NCI-H748 treated with DMSO at 0.1 percent for 48 hours (cell line): Measurements from ENCODE around the gene JAKMIP1.

ENCODE experiments used
- DNase-seq: peaks from one replicate; lab custom pipeline; 2025; lab: John Stamatoyannopoulos, UW

The JAKMIP1 gene

DNA sequence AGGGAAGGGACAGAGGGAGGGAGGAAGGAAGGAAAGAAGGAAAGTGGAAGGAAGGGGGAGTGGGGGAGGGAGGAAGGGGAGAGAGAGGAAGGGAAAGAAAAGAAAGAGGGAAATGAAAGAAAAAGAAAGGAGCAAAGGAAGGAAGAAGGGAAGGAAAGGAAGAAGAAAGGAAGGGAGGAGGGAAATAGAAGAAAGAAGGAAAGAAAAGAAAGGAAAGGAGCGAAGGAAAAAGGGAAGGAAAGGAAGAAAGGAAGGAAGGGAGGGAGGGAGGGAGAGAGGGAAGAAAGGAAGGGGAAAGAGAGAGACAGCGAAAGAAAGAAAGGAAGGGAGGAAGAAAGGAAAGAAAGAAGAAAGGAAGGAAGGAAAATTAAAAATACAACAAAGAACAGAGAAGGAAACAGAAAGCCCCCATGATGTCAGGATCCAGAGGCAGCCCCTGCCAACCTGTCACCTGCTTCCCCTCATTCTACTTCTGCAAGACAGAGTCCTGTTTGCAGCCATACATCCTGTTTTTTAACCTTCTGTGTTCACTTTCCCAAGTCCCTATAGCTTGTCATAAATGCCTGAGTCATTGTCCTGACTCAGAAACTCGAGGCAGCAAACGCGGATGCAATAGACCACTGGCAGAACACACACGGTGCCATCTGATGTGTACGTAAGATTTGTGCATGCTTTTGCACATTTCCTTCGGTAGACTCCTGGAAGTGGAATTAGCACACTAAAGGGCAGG is 105.2 kb downstream of the JAKMIP1 start:
- no peak for DNase-seq

DNA sequence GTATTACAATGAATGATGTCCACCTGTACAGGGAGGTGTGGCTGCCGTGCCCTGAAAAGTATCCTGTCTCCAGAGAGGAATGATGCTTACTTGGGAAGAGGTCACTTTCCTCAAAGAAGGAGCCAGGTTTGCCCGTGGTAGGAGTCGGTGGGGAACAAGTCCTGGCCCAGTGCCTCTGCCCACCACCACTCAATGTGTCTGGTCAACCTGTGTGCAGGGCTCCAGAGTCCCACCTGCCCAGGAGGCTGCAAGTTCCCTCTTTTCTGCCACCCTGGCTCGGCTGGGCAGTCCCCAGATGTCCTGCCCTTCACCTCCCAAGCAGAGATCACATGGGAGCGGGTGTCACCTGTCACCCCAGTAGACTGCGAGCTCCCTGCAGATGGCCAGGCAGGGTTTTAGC is 106.7 kb downstream of the JAKMIP1 start:
- DNase-seq, result no peak

- DNase-seq, result no peak
These were observed 107.4 kb downstream of the JAKMIP1 start for GRCh38 chr4:6092971-6093370.

- no peak for DNase-seq
These were observed 108.2 kb downstream of the JAKMIP1 start for GRCh38 chr4:6092131-6092530.

DNA sequence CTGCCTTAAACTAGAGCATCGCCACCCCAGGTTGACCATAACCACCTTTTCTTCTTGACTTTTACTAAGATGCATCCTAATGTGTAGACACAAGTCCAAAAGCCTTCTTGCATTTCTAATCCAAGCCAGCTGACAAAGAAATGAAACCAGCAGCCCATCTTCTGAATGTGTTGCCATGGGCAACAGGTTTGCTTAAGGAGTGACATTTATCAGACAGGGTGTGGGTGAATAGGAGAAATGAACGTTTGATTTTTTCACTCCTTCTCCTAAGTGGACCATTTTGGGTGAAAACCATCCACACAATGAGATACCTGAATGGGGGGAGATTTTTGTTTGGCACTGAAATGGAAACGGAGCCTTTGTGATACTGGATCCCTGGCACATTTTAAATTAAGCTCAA is 109.4 kb downstream of the JAKMIP1 start:
- no peak for DNase-seq

GRCh38 chr4:6088950-6089349 is 111.4 kb downstream of the JAKMIP1 start:
- DNase-seq, result no peak

DNA sequence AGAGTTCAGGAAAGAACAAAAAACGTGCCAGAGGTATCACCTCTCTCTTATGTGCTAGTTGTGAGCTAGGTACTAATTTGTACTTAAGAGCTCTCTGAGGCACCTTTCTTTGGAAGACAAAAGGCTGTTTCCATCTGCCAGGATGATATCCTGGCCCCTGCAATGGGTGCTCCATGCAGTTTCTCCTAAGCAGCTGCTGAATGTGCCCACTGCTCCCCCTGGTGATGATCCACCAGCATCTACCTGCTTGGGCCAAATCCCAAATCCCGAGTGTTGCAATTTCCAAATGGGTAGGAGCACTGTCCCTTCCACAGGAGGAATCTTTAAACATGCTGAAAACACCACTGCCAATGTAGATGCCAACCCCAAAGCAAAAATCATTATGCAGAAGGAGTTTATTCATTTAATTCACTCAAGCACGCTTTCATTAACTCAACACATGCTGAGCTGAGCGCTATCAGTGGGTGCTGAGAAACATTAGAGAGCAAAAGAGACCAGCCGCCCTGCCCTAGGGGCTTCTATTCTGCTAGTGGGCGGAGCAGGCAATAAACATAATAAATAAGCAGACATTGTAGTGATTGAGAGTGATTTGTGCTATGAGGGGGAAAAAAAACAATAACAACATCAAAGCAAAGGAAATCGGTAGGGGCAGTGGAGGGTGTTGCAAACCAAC is 112.5 kb downstream of the JAKMIP1 start:
- peak; percentile 1 for DNase-seq

- no peak for DNase-seq
These were observed 113.5 kb downstream of the JAKMIP1 start for GRCh38 chr4:6086846-6087245.

GRCh38 chr4:6085691-6086628 is 114.4 kb downstream of the JAKMIP1 start:
- no peak for DNase-seq

GRCh38 chr4:6085028-6085690 is 115.2 kb downstream of the JAKMIP1 start:
- no peak for DNase-seq

DNA sequence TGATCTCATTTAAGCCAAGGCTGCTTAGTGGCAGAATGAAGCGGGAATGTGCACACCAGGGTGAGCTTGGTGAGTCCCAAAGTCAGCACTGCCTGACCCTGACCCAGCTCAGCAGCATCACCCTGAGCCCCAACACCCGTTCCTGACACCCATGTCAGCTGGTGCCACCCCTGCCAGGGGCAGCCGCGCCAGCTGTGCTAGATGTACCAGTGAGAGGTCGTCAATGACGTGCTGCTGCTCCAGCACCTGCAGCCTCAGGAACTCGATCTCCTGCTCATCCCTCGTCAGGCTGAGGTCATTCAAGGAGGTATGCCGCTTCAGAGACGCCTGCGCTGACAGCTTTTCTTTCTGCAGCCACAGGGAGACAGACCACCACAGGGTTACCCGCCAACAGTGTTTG is 120.4 kb downstream of the JAKMIP1 start:
- DNase-seq, result no peak

- DNase-seq, result no peak
These were observed 121.8 kb downstream of the JAKMIP1 start for GRCh38 chr4:6078560-6078959.

DNA sequence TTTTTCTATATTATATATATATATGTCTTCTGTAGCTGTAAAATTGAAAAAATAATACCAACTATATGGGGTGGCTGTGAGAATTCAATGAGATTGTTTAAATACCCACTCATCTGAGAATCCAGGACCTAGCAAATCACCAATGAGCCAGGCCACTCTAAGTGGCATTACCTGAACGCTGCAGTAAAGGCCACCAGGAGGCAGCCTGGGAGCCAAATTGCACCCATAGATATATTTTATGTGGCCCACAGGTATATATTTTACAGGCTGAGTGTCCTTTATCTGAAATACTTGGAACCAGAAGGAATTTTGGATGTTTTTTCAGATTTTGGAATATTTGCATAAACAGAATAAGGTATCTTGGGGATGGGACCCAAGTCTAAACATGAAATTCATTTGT is 124.0 kb downstream of the JAKMIP1 start:
- DNase-seq, result no peak

GRCh38 chr4:6074758-6075157 is 125.6 kb downstream of the JAKMIP1 start:
- no peak for DNase-seq

DNA sequence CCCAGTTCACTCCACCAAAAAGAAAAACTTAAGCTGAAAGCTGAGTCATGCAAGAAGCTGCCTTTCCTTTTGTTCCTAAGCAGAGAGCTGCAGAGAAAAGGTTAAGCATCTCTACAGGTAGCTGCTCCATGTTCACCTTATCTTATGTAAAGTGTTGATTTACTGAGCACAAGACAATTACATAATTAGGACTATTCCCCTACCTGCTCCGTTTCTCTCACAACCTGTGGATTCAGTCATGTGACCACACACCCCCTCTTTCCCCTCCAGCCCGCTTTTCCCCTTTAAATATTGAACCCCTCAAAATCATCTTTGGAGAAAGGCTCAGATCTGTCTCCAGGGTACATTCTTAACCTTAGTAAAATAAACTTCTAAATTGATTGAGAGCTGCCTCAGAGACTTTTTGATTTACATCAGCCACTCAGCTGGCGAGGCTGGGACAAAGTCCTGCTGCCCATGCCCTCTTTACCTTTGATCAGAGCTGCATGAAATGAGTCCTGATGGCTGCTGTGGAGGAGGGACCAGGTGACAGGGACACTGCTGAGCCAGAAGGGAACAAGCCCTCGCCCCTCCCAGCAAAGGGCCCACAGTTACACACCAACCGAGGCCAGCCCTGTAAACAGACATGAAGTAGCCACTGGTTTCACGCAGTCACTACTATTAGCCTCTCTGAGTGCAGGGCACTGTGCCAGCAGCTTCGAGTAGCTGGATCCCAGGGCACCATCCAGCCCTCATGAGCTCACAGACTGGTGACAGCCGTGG is 128.2 kb downstream of the JAKMIP1 start:
- no peak for DNase-seq

DNA sequence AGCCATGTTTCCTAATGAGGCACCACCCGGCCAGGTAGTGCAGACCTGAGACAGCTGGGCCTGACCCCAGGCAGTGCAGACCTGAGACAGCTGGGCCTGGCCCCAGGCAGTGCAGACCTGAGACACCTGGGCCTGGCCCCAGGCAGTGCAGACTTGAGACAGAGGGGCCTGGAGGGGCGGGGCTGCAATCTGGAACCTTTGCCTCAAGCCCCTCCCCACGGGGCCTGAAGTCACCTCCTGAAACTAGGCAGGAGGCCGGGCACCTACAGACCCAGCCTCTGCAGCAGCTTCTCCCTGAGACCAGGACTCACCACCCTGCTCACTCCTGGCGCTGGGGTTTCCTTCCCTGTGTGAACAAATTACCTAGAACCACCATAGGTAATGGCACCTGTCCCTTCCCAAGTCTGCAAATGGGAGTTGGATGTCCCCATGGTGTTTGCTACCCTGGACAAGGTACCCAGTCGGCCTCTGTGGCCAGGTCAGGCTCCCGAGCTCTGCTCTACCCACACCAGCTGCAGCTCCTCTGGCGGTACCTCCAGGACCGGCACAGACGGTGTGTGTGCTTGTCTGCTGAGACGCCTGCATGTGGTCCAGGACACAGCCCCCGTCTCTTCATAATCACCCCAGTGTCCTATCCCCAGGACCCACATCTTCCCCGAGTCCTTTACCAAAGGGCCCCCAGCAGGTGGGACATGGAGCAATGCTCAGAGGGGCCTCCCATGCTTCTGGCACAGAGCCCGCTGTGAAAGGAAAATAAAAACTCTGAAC is 129.0 kb downstream of the JAKMIP1 start:
- DNase-seq, result no peak

- no peak for DNase-seq
These were observed 130.3 kb downstream of the JAKMIP1 start for GRCh38 chr4:6069845-6070709.

- DNase-seq, result no peak
These were observed 131.4 kb downstream of the JAKMIP1 start for GRCh38 chr4:6068986-6069385.

- DNase-seq, result no peak
These were observed 134.3 kb downstream of the JAKMIP1 start for GRCh38 chr4:6065934-6066590.
